ENCODE measurements around the gene CITED4.

DNA sequence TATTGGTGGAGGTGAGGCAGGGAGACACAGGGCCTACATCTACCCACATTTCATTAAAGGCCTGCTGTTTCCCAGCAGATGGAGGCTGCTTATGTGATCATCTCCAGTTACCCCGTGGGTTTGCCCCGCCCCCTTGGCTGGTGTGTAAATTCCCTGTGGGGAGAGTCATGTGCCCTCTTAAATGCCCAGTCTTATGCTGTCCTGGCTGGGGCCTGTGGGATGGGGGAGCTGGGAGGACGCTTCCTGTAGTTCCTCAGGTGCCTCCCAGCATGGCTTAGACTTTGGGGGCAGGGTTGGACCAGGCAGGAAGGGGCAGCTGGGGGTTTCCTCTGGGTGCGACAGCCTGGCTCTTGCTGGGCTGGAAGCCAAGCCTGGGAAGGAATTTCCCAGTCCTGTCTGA lies 15.5 kb upstream of the CITED4 start:
- TF ChIP-seq CTCF (IDR thresholded peaks at IDR 0.05 in 2 of 3, conservative IDR thresholded peaks at IDR 0.05 in 1 of 3; ENCODE audit: insufficient read depth in 2 of 3, low read depth in 1 of 3, low read length in 3 of 3) = no peak
- no peak for TF ChIP-seq FOXA1 (IDR thresholded peaks at IDR 0.05; ENCODE audit: borderline replicate concordance)
- no peak for TF ChIP-seq ESRRB (CRISPR knock-in tag; IDR thresholded peaks at IDR 0.05; ENCODE audit: borderline replicate concordance)
- TF ChIP-seq ZNF57 (CRISPR knock-in tag; IDR thresholded peaks at IDR 0.05) = no peak

Measured in K562 (cell line).